GM12878 (cell line): Measurements from ENCODE around the gene MAP3K7. TPM values are rescaled to one million over a fixed set of nuclear protein-coding genes. Genes with fewer than 3 reads are reported as not detected.

Experiments used
- ATAC-seq: fragments of 200-7000 bp; cut with Tn5 transposase; 3 replicates; pipeline ENCODE4 v1.9.1; 2020; ENCODE audit warnings: mild to moderate bottlenecking, moderate library complexity
- BruUV-seq: library from RNA; stranded (reverse); fragments of 400-500 nt; replicated peaks from 2 replicates; lab custom pipeline; 2021; lab: Mats Ljungman, UMichigan
- CTCF ChIA-PET: fragments of 300-600 bp; sonication (Branson Sonifier 250); formaldehyde crosslinking; extraction: SDS; loops from one replicate; lab custom pipeline; 2021; ENCODE audit warnings: inconsistent platforms; lab: Yijun Ruan, JAX
- POLR2A ChIA-PET: fragments of 350-600 bp; formaldehyde crosslinking; extraction: SDS; loops from one replicate; lab custom pipeline; 2021; ENCODE audit warnings: inconsistent platforms; lab: Charles Lee
- RAD21 ChIA-PET: fragments of 300-600 bp; sonication (Branson Sonifier 250); formaldehyde crosslinking; loops from one replicate; lab custom pipeline; 2023; ENCODE audit warnings: antibody characterized with exemption; ENCODE audit not compliant: unreplicated experiment; lab: Charles Lee
- SMC1A ChIA-PET: fragments of 300-600 bp; sonication (Branson Sonifier 250); formaldehyde crosslinking; loops from one replicate; lab custom pipeline; 2023; ENCODE audit not compliant: unreplicated experiment, uncharacterized antibody; lab: Charles Lee
- DNase-seq: peaks from one replicate; pipeline ENCODE4 v3.0.0-alpha.2; 2011; ENCODE audit warnings: low read depth, low spot score
- FAIRE-seq: peaks from 3 replicates; lab custom pipeline; 2011; peaks lifted over from hg19 to GRCh38; lab: Jason Lieb, UNC
- H2AFZ ChIP-seq: 2 replicates; pipeline ENCODE4 v1.6.0; 2011; ENCODE audit warnings: low read depth, low read length, control low read depth; ENCODE audit not compliant: control insufficient read depth
- H3K27ac ChIP-seq: 2 replicates; pipeline ENCODE4 v1.5.1; 2011; ENCODE audit warnings: control low read depth; ENCODE audit not compliant: control insufficient read depth, insufficient read depth
- H3K27me3 ChIP-seq, 2 experiments: replicated peaks in 1 of 2; 2 replicates each; pipeline versions ENCODE4 v1.6.0 to v1.6.1; 2011; ENCODE audit warnings: low read length in 1 of 2; ENCODE audit not compliant: control insufficient read depth in 2 of 2, insufficient read depth in 2 of 2
- H3K36me3 ChIP-seq, 2 experiments: 2 replicates each; pipeline ENCODE4 v1.5.1; 2011; ENCODE audit warnings: low read length in 1 of 2; ENCODE audit not compliant: control insufficient read depth in 2 of 2, insufficient read depth in 2 of 2
- H3K4me1 ChIP-seq: 2 replicates; pipeline ENCODE4 v1.6.1; 2011; ENCODE audit warnings: mild to moderate bottlenecking, low read length, moderate library complexity, mixed read lengths; ENCODE audit not compliant: control insufficient read depth, insufficient read depth
- H3K4me2 ChIP-seq: 2 replicates; pipeline ENCODE4 v1.6.0; 2011; ENCODE audit warnings: control low read depth; ENCODE audit not compliant: control insufficient read depth, insufficient read depth
- H3K4me3 ChIP-seq: fragments of 200-600 bp; sonication (generic); 2 replicates; pipeline ENCODE4 v1.5.1; 2016
- H3K79me2 ChIP-seq: 2 replicates; pipeline ENCODE4 v1.6.0; 2011; ENCODE audit warnings: low read length; ENCODE audit not compliant: control insufficient read depth, insufficient read depth
- H3K9ac ChIP-seq: 2 replicates; pipeline ENCODE4 v1.8.0; 2011; ENCODE audit warnings: low read length, control low read depth, mixed read lengths; ENCODE audit not compliant: control insufficient read depth, insufficient read depth
- H3K9me3 ChIP-seq: replicated peaks from 3 replicates; pipeline ENCODE4 v1.5.1; 2011; ENCODE audit warnings: mild to moderate bottlenecking, low read length; ENCODE audit not compliant: control insufficient read depth, insufficient read depth
- H4K20me1 ChIP-seq: 2 replicates; pipeline ENCODE4 v1.6.0; 2011; ENCODE audit not compliant: control insufficient read depth, insufficient read depth
- BRCA1 ChIP-seq: IDR thresholded peaks from 2 replicates; pipeline ENCODE4 v1.6.1; 2011; ENCODE audit warnings: low read depth, low read length, improper control_type of control experiment
- HDGF ChIP-seq: fragments of 450-650 bp; IDR thresholded peaks from 2 replicates; pipeline ENCODE4 v1.6.1; 2016; ENCODE audit warnings: antibody characterized with exemption
- POLR2A ChIP-seq: IDR thresholded peaks from 2 replicates; pipeline ENCODE4 v1.6.1; 2011; ENCODE audit warnings: low read depth, mild to moderate bottlenecking, low read length
- RELB ChIP-seq: fragments of 450-650 bp; IDR thresholded peaks from 2 replicates; pipeline ENCODE4 v1.6.1; 2017; ENCODE audit warnings: low read depth, mild to moderate bottlenecking, moderate library complexity
- SP1 ChIP-seq: IDR thresholded peaks from one replicate; pipeline ENCODE4 v1.6.1; 2011; ENCODE audit warnings: low read depth, low read length
- STAT3 ChIP-seq: IDR thresholded peaks from 2 replicates; pipeline ENCODE4 v1.6.1; 2011; ENCODE audit warnings: low read depth, low read length, improper control_type of control experiment
- TCF3 ChIP-seq: IDR thresholded peaks from 2 replicates; pipeline ENCODE4 v1.6.1; 2012; ENCODE audit warnings: low read depth, mild to moderate bottlenecking, low read length, borderline replicate concordance; ENCODE audit not compliant: insufficient read depth
- WGBS: methylation state at CpG from one replicate; pipeline ENCODE4 v1.1.6; 2016; ENCODE audit warnings: low lambda C conversion rate; ENCODE audit not compliant: insufficient replicate concordance, insufficient coverage; ENCODE audit errors: missing lambda C conversion rate; 5-methylcytosine and 5-hydroxymethylcytosine counted together
- in situ Hi-C: fragments of 300-500 bp; cut with MboI; formaldehyde crosslinking; loops from 9 replicates; pipeline ENCODE4 v1.14.3; 2018; ENCODE audit warnings: mixed read lengths
- intact Hi-C: fragments of 100-400 bp; cut with micrococcal nuclease; formaldehyde crosslinking; loops from one replicate; pipeline ENCODE4 v1.14.2; 2022; ENCODE audit not compliant: unreplicated experiment
- polyA plus RNA-seq, 11 experiments: library from polyadenylated mRNA; depleted of rRNA in 4 of 11; unstranded in 6 of 11; stranded (reverse) in 5 of 11; fragments of >200 nt; fragmentation: Nextera tagmentation in 4 of 11; fragmentation: Illumina TruSeq in 1 of 11; extraction: Ambion mirVana in 4 of 11; extraction: Trizol in 1 of 11; gene quantifications; 1 replicate in 1 of 11; 2 replicates in 10 of 11; pipeline versions ENCODE4 v1.2.1 to v1.2.3, GENCODE V29; 2011 to 2016; ENCODE audit warnings: inconsistent platforms in 2 of 11, missing spikeins in 2 of 11, low read depth in 1 of 11
- total RNA-seq, 4 experiments: library from RNA; depleted of rRNA in 3 of 4; stranded (reverse); fragments of >200 nt in 3 of 4; fragmentation: Illumina TruSeq in 1 of 4; extraction: Trizol in 1 of 4; gene quantifications; 2 replicates each; pipeline versions ENCODE4 v1.2.1 to v1.2.3, GENCODE V29; 2013 to 2021

MAP3K7 gene
- total and polyA plus RNA-seq, 10 of the 15 experiments (the other 5 are each of a cell fraction or from before 2014, with no cell fraction given) = 7.0 to 42.6 (median 22.0) TPM

GRCh38 chr6:90559931-90560330, 26.9 kb downstream of the MAP3K7 start:
- peaks cover 3 to 9% of the 10 kb centered on the region in 2 experiments for H3K36me3 ChIP-seq
- no peak for FAIRE-seq
- H3K27ac ChIP-seq = no peak overlapping the region
- CTCF ChIA-PET = no interaction called here
- H3K79me2 ChIP-seq = no peaks in the 10 kb centered on the region
- no peak overlapping the region for H2AFZ ChIP-seq
- H4K20me1 ChIP-seq = no peaks in the 10 kb centered on the region
- no peak overlapping the region for H3K4me3 ChIP-seq
- BruUV-seq = no TSS peak
- intact Hi-C loops = no loop called here
- H3K9ac ChIP-seq = no peak overlapping the region
- TF ChIP-seq SP1 (no peak), HDGF (no peak), STAT3 (no peak), RELB (no peak), POLR2A (no peak), BRCA1 (no peak)
- TF ChIP-seq, all 136 proteins: peak for 0
- Histone ChIP-seq H3K9me3 (no peaks in the 10 kb centered on the region), H3K4me1 (no peaks in the 10 kb centered on the region), H3K4me2 (no peak overlapping the region), H3K27me3 (no peaks in the 10 kb centered on the region)
- WGBS = 93% methylated on average over 4 of the region's 4 CpGs
- no peak for ATAC-seq
- ChIA-PET RAD21 (no interaction called here), SMC1A (no interaction called here), POLR2A (no interaction called here)
- in situ Hi-C loops = no loop called here
- no peak for DNase-seq

GRCh38 chr6:90557006-90557405, 29.9 kb downstream of the MAP3K7 start:
- Histone ChIP-seq H4K20me1 (no peaks in the 10 kb centered on the region), H3K27me3 (no peaks in the 10 kb centered on the region), H3K27ac (no peak overlapping the region), H3K4me2 (no peak overlapping the region), H3K79me2 (no peaks in the 10 kb centered on the region), H3K9ac (no peak overlapping the region), H2AFZ (no peak overlapping the region), H3K9me3 (no peaks in the 10 kb centered on the region), H3K4me3 (no peak overlapping the region), H3K4me1 (no peaks in the 10 kb centered on the region), H3K36me3 (peaks cover 1 to 13% of the 10 kb centered on the region in 2 experiments; a peak in 3 of 4 replicates)
- FAIRE-seq = no peak
- CTCF ChIA-PET = no interaction called here
- ATAC-seq = no peak
- no TSS peak for BruUV-seq
- SMC1A ChIA-PET = no interaction called here
- DNase-seq = no peak
- 100% methylated on average over 1 of the region's 1 CpG for WGBS
- intact Hi-C loops (no loop called here), in situ Hi-C loops (no loop called here)
- RAD21 ChIA-PET = no interaction called here
- POLR2A ChIA-PET = no interaction called here
- TF ChIP-seq TCF3 = no peak
